NCI-H1048 (cell line): ENCODE results near the gene KRTAP8-1.

Experiments used
- DNase-seq: peaks from one replicate; lab custom pipeline; 2025; lab: John Stamatoyannopoulos, UW

Gene KRTAP8-1

GRCh38 chr21:30813174-30813573 is at the start of gene KRTAP8-1:
KRTAP8-1 (minus strand) TSS chr21:30813274; CDS start chr21:30813220, 54 bp downstream.
- DNase-seq: no peak

- DNase-seq: no peak
Observed at GRCh38 chr21:30847627-30848500, 34.8 kb upstream of the KRTAP8-1 start.

GRCh38 chr21:30842990-30843389 is 29.9 kb upstream of the KRTAP8-1 start:
- no peak for DNase-seq

- DNase-seq: no peak
Observed at GRCh38 chr21:30839304-30839703, 26.2 kb upstream of the KRTAP8-1 start.

- DNase-seq: no peak
Observed at GRCh38 chr21:30838536-30838935, 25.5 kb upstream of the KRTAP8-1 start.

- no peak for DNase-seq
Observed at GRCh38 chr21:30831194-30831765, 18.2 kb upstream of the KRTAP8-1 start.

- DNase-seq: no peak
Observed at GRCh38 chr21:30829659-30830058, 16.6 kb upstream of the KRTAP8-1 start, which contains the start of gene KRTAP7-1. KRTAP7-1 (minus strand) TSS chr21:30829759; CDS start chr21:30829698, 61 bp downstream.

GRCh38 chr21:30818837-30819610 is 6.0 kb upstream of the KRTAP8-1 start:
- no peak for DNase-seq

- DNase-seq: no peak
Observed at GRCh38 chr21:30800605-30801004, 12.5 kb downstream of the KRTAP8-1 start.

GRCh38 chr21:30793581-30794314 is 19.3 kb downstream of the KRTAP8-1 start:
- DNase-seq: no peak

GRCh38 chr21:30779249-30779648 is 33.8 kb downstream of the KRTAP8-1 start:
- DNase-seq: no peak

GRCh38 chr21:30769724-30770431 is 43.2 kb downstream of the KRTAP8-1 start:
- no peak for DNase-seq
